Measurements from ENCODE around the gene LIFR. TPM values are rescaled to one million over a fixed set of nuclear protein-coding genes. Genes with fewer than 3 reads are reported as not detected.
"Not testable (repeated sequence)": the region's sequence is repeated elsewhere in the genome, so short reads cannot be mapped to it uniquely, and the experiment has no call there.

The LIFR gene
- total RNA-seq, 1 experiment from 2014 or later = 66.1 TPM

- DNase-seq (ENCODE audit: low spot score) = no peak
Observed at GRCh38 chr5:38581597-38581996, 25.2 kb upstream of the LIFR start.

- DNase-seq (ENCODE audit: low spot score) = no peak
Observed at GRCh38 chr5:38579105-38579504, 22.7 kb upstream of the LIFR start.

GRCh38 chr5:38576961-38577684, 20.7 kb upstream of the LIFR start:
- DNase-seq (ENCODE audit: low spot score) = no peak

- no peak for DNase-seq (ENCODE audit: low spot score)
Observed at GRCh38 chr5:38576442-38576841, 20.0 kb upstream of the LIFR start.

GRCh38 chr5:38575476-38575875, 19.0 kb upstream of the LIFR start:
- no peak for DNase-seq (ENCODE audit: low spot score)

GRCh38 chr5:38574009-38574408, 17.6 kb upstream of the LIFR start:
- no peak for DNase-seq (ENCODE audit: low spot score)

GRCh38 chr5:38573521-38573920, 17.1 kb upstream of the LIFR start:
- no peak for DNase-seq (ENCODE audit: low spot score)

- no peak for DNase-seq (ENCODE audit: low spot score)
Observed at GRCh38 chr5:38569180-38569579, 12.7 kb upstream of the LIFR start.

GRCh38 chr5:38567306-38567705, 10.9 kb upstream of the LIFR start:
- not testable (repeated sequence) for DNase-seq (ENCODE audit: low spot score)

- no peak for DNase-seq (ENCODE audit: low spot score)
Observed at GRCh38 chr5:38563624-38564023, 7.2 kb upstream of the LIFR start.

- no peak for DNase-seq (ENCODE audit: low spot score)
Observed at GRCh38 chr5:38562444-38563210, 6.2 kb upstream of the LIFR start.

GRCh38 chr5:38559428-38559827, 3.0 kb upstream of the LIFR start:
- no peak for DNase-seq (ENCODE audit: low spot score)

GRCh38 chr5:38557792-38558191, 1.3 kb upstream of the LIFR start:
- DNase-seq (ENCODE audit: low spot score) = no peak

GRCh38 chr5:38557308-38557710, 863 bp upstream of the LIFR start:
- no peak for DNase-seq (ENCODE audit: low spot score)

GRCh38 chr5:38556088-38556598, 303 bp downstream of the LIFR start:
- no peak for DNase-seq (ENCODE audit: low spot score)

- DNase-seq (ENCODE audit: low spot score) = no peak
Observed at GRCh38 chr5:38555354-38556087, 925 bp downstream of the LIFR start.

GRCh38 chr5:38554861-38555260, 1.6 kb downstream of the LIFR start:
- DNase-seq (ENCODE audit: low spot score) = no peak

GRCh38 chr5:38554403-38554802, 2.0 kb downstream of the LIFR start:
- no peak for DNase-seq (ENCODE audit: low spot score)

- DNase-seq (ENCODE audit: low spot score) = no peak
Observed at GRCh38 chr5:38553001-38553521, 3.4 kb downstream of the LIFR start.

- DNase-seq (ENCODE audit: low spot score) = peak; percentile 62
Observed at GRCh38 chr5:38551030-38552017, 5.1 kb downstream of the LIFR start.
